KBM-7 (cell line): ENCODE data around the gene NOS1AP.

Experiments used
- DNase-seq: peaks from one replicate; pipeline ENCODE4 v3.0.0-alpha.2; 2015
- in situ Hi-C: fragments of 300-500 bp; cut with MboI; formaldehyde crosslinking; loops from 2 replicates; pipeline ENCODE4 v1.14.3; 2020; ENCODE audit warnings: low sequenced_read_pairs, low pct_unique_long_range_greater_than_20kb, mixed read lengths

NOS1AP gene

DNA sequence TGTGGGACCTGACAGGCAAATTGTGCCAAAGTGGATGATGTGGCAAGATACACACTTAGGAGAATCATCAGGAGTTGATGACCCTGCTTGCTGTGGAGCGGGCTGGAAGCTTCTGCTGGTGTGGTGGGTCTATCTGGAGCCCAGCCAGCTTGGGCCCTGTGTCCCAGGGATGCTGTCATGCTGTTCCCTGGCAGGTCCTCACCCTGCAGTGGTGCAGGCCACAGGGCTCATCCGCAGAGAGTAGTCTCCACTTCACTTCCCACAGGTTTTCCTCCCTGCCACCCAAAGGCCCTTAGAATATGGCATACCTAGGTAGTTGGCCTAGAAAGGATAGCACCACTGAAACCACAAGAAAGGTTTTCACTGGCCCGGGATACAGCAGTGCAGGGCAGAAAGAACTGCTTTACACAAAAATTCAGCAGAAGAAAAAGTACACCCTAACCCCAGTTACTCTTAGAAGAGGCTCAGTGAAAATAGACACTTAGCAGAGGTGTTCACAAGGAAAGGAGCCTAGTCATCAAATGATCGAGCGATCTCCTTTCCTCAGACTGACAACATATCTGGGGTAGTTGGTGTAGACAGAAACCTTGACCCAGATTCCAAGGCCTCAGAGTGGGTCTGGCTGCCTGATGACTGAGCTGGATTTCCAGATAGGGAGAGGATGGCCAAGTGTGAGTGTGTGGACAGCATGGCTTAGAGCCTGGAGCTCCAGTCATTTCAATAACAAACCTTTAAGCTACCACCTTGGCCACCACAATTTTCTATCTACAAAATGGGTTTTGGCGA is 310.8 kb downstream of the NOS1AP start:
- in situ Hi-C loops = no loop called here
- DNase-seq = no peak

DNA sequence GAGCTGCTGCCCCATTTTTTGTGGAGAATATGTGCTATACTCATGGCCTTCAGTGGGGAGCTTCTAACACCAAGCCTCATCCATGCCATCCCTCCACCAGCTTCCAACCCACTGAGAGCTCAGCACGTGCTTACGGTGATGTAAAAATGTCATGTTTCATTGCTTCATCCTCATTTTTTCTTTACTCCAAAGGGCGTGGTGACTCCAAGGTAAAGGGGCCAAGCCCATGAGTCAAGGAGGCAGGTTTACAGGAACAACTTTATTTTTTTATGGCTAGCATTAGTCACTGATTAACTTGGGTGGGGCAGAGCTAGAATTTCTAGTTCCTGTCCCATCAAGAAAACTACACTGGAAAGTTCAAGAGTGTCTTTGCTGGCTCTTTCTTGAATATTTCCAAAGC is 311.9 kb downstream of the NOS1AP start, which contains the start of gene C1orf226:
Gene C1orf226, plus strand, starts transcription at position 346 of the 400 bp plus-strand sequence. CDS start 174 bp downstream, outside the sequence.
- no peak for DNase-seq
- in situ Hi-C loops = no loop called here

DNA sequence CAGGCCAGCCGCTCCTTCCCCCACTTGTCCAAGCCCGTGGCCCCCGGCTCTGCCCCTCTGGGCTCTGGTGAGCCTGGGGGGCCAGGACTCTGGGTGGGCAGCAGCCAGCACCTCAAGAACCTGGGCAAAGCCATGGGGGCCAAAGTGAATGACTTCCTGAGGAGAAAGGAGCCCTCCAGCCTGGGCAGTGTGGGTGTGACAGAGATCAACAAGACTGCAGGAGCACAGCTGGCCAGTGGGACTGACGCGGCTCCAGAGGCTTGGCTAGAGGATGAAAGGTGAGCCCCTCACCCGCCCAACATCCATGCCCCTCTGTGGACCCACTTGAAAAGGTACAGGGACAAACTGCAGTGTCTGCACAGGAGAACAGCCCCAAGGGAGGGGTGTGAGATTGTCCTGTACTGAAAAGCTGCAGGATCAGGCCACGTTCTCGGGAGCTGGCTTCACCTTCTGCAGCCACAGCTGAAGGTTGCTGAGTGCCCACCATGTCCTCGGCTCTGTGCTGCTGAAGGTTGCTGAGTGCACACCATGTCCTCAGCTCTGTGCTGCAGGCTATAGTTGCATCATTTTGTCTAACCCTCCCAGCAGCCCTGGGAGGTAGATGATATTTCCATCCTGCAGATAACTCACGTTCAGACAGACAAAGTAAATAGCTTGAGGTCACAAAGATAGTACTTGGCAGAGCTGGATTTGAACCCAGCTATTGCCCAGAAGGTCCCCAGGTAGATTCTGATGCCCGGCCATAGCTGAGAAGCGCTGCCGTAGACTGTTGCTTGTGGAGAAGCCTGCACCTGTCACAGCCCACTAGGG is 312.7 kb downstream of the NOS1AP start:
- in situ Hi-C loops = no loop called here
- no peak for DNase-seq

DNA sequence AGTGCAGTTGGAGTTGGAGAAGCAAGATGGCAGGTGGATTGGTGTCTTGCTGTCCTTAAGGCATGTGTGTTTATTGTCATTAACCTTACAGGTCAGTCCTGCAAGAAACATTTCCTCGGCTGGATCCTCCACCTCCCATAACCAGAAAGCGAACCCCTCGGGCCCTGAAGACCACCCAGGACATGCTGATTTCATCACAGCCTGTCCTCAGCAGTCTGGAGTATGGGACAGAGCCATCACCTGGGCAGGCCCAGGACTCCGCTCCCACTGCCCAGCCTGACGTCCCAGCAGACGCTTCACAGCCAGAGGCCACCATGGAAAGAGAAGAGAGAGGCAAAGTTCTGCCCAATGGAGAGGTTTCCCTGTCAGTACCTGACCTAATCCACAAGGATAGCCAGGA is 313.6 kb downstream of the NOS1AP start:
- in situ Hi-C loops = no loop called here
- no peak for DNase-seq

DNA sequence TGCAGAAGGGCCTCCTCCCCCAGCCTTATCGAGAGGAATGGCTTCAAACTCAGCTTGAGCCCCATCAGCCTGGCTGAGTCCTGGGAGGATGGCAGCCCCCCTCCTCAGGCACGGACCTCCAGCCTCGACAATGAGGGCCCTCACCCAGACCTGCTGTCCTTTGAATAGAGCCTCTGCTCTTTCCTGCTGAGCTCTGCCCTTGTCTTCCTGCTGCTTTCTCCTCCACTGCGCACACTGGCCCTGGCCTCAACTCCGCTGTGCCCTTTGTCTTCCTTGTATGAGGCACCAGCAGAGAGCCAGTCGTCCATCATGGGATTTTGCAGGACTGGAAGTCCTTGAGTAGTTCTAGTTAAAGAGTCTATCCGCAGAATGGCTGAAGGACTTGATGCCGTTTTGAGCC is 314.0 kb downstream of the NOS1AP start:
- in situ Hi-C loops = no loop called here

DNA sequence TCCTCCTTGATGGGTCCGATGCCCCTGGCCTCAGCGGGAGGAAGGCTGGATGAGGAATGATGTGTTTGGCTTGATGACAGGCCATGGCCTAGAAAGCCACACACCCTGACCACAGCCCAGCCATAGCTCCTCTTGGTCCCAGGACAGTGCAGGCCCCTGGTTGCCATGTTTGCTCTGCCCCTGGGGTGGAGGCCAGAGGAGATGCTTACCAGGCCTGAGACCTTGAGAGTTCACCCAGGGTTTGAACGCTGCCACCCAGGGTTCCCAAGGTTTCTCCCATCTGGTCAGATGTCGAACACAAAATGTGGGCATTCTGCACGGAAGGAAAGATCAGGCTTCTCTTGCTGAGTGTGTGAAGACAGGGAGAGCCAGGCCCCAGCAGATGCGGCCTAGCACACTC is 314.6 kb downstream of the NOS1AP start:
- in situ Hi-C loops = no loop called here
- DNase-seq = no peak

More for the DNA sequence above, 314.0 kb downstream of the NOS1AP start:
- no peak for DNase-seq

DNA sequence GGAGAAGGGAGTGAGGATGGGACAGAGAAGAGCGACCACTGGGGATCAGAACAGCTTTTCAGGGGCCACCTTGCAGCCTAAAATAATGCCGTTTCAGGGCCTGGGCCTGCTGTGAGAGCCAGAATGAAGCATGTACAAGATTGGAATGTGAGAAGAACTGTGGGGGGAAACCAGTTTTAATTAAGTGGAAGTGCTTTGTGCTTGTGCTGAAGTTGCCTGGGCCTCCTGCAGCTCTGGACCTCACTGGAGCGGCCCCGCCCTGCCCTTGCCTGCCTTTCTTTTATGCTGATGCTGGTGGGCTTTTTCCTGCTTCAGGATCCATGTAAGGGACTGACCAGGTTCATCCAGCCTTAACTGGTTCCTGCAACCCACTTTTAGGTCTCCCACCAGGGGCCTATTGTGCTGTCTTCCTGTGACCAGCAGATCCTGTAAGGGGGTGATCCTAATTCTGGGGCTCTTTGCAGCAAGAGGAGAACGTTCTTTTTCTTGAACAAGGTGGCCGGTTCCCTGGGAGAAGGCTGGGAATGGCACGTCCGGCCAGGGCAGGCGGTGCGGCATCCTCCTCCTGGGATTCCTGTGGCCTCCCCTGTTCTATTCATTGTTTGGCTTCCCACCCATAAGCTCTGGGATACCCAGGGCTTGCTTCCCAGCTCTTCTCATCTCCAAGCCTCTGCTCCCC is 315.2 kb downstream of the NOS1AP start:
- DNase-seq = no peak
- in situ Hi-C loops = no loop called here

DNA sequence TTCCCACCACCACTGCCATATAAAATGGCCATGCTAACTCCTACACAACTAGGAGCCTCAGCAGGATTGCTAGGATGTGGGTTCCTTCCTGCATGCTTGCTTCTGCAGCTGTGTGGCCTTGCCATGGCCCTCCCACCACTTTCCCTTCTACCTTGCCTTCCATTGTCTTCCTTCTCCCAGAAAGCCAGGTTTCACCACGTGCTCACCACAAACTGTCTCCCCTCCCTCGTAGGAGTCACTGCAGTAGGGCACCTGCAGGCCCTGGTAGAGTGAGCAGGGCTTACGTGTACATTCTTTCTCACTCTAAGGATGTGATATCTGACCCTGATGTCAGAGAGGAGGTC is 315.8 kb downstream of the NOS1AP start:
- DNase-seq = no peak
- in situ Hi-C loops = no loop called here

DNA sequence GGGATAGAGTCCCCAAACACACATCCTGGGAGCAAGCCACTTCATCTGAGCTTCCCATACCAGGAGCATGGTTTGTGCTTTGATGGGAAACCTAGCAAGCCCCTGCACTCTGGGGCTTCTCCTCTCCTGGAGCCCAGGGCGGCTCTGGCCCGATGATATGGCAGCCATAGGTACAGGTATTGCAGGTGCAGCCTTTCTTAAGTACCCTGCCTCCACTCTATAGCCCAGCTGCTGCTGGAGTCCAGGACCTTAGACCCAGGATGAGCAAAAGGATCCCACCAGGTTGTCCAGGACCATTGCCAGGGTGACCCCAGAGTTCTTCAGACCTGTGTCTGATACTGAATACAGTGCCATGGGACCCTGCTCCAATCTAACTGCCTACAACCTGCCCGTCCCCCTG is 316.2 kb downstream of the NOS1AP start:
- in situ Hi-C loops = no loop called here

DNA sequence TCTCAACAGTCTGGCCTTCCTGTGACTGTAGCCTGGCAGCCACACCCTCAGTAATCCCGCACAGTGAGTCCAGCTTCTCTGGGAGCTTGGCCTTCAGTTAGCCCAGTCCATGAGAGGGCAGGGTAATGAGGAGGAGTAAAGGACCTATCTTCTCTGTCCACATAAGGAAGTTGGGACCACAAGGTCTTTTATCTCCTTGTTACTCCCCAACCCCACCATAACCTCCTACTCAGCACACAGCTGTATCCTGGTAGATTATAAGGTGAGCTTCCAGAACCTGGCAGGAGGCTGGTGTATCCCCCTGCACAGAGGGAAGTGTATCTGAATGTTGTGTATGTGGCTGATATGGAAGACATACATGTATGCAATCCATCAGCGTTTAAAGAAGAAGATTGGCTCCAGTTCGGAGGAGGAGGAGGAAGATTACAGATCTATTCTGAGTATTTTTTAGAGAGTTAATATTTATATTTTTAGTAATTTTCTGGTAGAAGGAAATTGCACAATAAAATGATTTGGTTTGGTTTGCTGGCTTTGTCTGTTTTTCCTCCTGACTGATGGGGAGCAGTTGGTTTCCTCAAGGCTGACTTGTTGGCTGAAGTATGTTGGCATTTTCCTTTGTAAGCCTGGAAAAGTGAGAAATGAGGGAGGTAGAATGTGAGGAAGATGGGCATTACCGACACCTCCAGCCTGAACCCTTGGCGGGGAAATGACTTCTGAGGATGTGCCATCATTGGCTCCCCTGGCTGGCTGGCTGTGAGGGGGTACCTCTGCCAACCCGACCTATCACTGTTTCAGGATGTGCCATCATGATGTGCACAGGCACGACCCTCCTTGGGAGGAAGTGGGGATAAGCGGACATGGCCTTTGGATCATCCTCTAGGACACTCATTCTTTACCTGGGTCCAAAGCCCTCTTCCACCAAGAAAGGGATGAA is 317.1 kb downstream of the NOS1AP start:
- DNase-seq = no peak
- in situ Hi-C loops = no loop called here

More for the DNA sequence above, 316.2 kb downstream of the NOS1AP start:
- DNase-seq = no peak

DNA sequence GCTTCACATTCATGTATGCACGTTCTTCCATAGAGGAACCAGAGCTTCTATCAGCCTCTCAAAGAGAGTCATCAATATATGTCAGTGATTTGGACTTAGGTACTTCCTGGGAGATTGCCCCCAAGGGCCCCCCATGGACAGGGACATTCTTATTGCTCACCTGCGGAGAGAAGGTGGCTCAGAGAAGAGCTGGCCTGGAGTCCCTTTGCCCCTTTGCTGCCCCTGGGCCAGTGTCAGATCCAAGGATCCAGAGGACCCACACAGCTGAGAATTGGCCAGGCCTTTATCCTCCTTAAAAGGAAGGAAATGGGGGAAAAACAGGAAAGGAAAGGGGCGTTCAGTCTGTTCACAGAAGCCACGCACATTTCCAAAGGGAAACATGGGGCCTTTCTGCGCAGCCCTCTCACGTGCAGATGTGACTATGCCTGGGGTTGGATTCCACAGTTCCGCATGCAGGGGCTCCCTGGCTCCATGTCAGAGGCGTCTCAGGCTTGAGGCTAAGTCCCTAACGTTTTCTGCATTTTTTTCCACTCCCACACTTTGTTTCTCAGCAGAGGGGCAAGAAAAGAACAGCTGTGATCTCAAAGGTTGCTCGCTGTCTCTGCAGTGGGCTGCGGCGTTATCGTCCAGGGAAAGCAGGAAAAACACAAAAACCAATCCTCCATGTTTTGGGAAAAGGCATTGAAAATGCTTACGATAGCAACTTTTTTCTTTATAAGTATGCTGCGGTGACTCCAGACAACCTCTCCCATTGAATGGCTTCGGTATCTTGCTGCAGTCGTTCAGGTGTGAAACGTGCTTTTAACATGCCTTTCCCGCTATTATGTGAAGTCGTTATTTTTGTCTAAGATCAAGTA is 318.0 kb downstream of the NOS1AP start:
- no peak for DNase-seq
- in situ Hi-C loops = no loop called here

DNA sequence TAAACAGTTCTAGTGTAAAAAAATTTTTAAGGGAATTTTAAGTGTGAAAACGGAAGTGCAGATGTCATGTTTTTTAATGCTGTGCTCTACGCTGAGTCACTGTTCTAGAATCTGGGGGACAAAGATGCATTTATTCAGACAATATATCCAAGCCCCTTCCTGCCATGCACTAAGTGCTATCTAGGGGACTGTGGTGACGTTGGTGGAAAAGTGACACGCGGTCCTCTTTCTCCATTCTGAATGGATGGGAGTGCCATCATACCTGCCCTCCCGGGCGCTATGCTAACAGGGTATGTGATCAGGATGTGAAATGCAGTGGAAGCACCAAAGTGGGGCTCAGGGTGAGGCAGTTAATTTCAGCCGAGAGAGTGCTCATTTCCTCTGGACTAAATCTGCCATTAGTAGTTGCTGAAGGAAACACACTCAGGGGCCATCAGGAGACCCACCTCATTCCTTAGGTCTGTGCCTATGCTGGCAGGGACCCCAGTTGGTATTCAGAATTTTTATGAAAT is 318.6 kb downstream of the NOS1AP start:
- DNase-seq = no peak
- in situ Hi-C loops = no loop called here

DNA sequence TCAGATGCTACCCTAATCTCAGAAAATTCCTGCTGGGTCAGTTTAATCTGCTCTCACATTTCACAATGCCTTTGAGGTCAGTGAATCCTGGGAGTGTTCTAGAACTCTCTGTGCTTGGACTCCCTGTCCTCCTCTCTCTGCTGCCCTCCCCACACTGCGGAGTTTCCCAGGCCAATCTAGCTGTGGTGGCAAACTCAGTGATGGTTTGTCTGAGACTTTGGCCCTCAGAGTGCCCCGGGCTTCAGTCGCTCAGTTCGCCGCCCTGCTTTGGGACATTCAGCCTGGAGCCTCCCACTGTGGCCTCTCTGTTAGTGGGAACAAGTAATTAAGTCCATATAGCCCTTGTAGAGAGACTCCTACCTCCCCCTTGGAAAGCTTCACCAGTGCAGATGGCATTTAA is 319.1 kb downstream of the NOS1AP start:
- in situ Hi-C loops = no loop called here
- DNase-seq = no peak

DNA sequence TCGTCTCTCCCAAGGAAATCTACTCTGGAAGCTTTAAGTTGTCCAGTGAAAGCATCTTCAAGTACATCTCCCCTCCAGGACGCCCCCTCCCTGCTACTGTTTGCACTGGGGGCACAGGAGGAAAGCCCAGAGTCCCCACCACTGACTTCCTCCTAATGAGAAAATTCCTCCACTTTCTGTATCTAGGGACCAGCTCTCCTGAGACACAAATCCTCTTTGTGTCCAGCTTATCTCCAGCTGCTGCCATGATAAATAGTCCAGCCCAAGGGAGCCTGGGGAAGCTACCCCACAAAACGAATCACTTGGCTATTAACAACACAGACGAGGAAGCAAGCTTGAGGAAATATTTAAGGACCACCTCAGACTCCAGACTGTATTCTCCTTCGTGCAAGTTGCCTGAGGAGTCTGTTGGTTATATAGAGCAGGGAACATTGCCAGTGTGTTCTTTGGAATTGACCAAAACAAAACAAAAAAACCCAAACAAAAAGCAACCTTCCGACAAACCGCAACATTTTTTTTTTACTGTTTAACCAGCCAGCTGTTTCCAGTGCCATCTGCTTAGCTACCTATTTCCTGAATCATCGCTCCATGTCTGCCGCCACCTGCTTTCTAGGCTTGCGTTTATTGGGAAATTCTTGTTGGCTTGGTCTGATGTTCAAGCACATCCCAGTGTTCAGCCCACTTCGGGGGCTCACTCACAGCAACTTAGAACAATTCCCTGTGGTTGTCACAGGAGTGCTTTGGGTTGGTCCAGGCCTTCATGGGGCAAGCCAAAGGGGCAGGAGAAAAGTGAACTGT is 319.7 kb downstream of the NOS1AP start:
- peak; percentile 49 for DNase-seq
- in situ Hi-C loops = no loop called here

DNA sequence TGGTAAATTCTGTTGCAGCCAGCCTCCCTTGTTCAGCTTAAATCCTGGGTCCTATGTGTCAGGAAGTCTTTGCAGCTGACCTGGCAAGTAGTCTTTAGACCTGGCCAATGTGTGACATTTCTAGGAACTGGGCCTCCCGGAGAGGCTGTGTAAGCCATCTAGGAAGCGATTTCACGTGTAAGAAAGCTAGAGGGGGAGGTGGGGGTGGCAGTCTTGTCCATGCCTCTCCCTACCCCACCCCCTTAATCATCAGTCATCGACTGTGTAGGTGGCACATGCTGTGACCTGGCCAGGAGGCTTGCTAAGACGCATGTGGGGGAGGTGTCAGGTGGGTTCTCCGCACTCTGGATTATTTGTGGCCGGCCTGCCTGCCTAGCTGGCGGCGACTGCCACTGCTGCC is 320.5 kb downstream of the NOS1AP start:
- DNase-seq = no peak
- in situ Hi-C loops = no loop called here

DNA sequence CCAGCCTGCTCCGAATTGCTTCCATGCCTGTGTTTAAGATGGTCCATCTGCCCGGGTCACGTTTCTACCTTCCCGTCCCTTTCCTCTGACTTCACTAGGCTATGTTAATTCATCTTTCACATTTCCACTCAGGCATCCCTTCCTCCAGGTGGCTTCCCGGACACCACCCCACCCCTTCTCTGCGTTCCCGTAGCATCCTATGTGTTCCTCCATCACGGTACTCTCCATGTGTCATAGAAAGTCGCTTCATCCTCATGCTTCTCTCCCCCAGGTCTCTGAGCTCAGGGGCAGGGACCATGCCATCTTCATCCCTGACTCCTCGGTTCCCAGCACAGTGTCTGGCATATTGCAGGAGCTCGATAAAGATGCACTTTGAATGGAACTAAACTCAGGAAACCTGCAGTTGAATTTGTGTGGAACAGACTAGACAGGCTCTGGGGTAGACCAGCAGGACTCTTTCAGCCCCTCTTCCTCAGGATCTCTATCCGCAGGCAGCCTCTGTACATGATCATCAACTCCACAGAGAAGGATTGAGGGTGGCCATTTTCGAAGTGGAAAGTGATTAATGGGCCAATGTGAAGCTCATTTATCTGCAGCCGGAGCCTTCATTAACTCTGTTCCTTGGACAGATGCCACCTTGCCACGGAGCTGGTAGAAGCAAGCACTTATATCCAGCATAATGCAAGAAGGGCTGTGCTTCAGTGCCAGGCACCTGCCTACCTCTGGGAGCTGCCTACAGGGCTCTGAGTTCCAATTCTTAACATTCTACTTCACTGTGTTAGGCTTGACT is 321.1 kb downstream of the NOS1AP start:
- in situ Hi-C loops = no loop called here
- DNase-seq = no peak
